Psoas muscle (tissue), 8 donors: ENCODE measurements around the gene WSCD2. TPM values are rescaled to one million over a fixed set of nuclear protein-coding genes. Genes with fewer than 3 reads are reported as not detected.

Experiments
- ATAC-seq, 4 donors: fragments of 200-7000 bp; cut with Tn5 transposase; one replicate each; pipeline ENCODE4 v1.9.1; 2020; ENCODE audit warnings: moderate library complexity in 3 of 4, mild to moderate bottlenecking in 2 of 4
- DNase-seq, 2 donors: peaks; one replicate each; pipeline ENCODE4 v3.0.0-alpha.2; 2020
- H3K27ac ChIP-seq: fragments of 200-600 bp; one replicate; pipeline ENCODE4 v1.8.0; 2022
- H3K27me3 ChIP-seq, 3 donors: fragments of 200-600 bp in 1 of 3; one replicate each; pipeline versions ENCODE4 v1.6.1 to v1.8.0; 2013 to 2022; ENCODE audit warnings: low read length in 2 of 3, mild to moderate bottlenecking in 2 of 3, moderate library complexity in 1 of 3; ENCODE audit not compliant: insufficient read depth in 3 of 3
- H3K36me3 ChIP-seq, 2 donors: fragments of 200-600 bp in 1 of 2; one replicate each; pipeline versions ENCODE4 v1.6.1 to v1.8.0; 2013 to 2022; ENCODE audit warnings: low read depth in 1 of 2, mild to moderate bottlenecking in 1 of 2, moderate library complexity in 1 of 2; ENCODE audit not compliant: insufficient read depth in 1 of 2
- H3K4me1 ChIP-seq: fragments of 200-600 bp; one replicate; pipeline ENCODE4 v1.8.0; 2022
- H3K4me3 ChIP-seq: fragments of 200-600 bp; one replicate; pipeline ENCODE4 v1.8.0; 2022; ENCODE audit warnings: mild to moderate bottlenecking
- H3K9me3 ChIP-seq: fragments of 200-600 bp; one replicate; pipeline ENCODE4 v1.8.0; 2022
- CTCF ChIP-seq: fragments of 200-600 bp; IDR thresholded peaks from one replicate; pipeline ENCODE4 v1.8.0; 2022; ENCODE audit warnings: antibody characterized with exemption
- WGBS, 3 donors: extraction: QIAGEN DNeasy Blood & Tissue Kit; methylation state at CpG; one replicate each; pipeline versions ENCODE4 v1.1.6 to v1.1.7; 2013; 5-methylcytosine and 5-hydroxymethylcytosine counted together
- intact Hi-C, 2 donors: fragments of 100-400 bp; cut with DNase I; formaldehyde crosslinking; loops; one replicate each; pipeline versions ENCODE4 v1.11.0 to v1.14.2; 2022
- polyA plus RNA-seq, 3 donors: library from polyadenylated mRNA; stranded (reverse); fragments of 200-250 nt; gene quantifications; one replicate each; pipeline ENCODE4 v1.2.3, GENCODE V29; 2013
- total RNA-seq, 4 donors: library from RNA; stranded (reverse); fragmentation: NEBNext Ultra II Directional in 2 of 4; extraction: Animal tissue kit (Norgen Biotek cat#: 25700) in 2 of 4; gene quantifications; one replicate each; pipeline versions ENCODE4 v1.2.1 to v1.2.4, GENCODE V29; 2021 to 2023
- donor health status: healthy with polysubstance abuse.
- donor health status: DM: no; HTN: no; CAD: no; lungs with moderate emphysema.
- donor health status: Bipolar disorder and iron deficiency.
- donor health status: healthy.
- donor health status: DM: yes; HTN: yes; CAD: no.
- donor health status: DM: no; HTN: no; CAD: no.
- donor health status: DM: no; HTN: no; CAD: no.
- donor health status: DM: yes; HTN: yes; CAD: no.

The WSCD2 gene
- total and polyA plus RNA-seq, 7 donors: 0.01 to 0.21 TPM; not detected in 5

GRCh38 chr12:108126212-108126611 lies 2.9 kb upstream of the WSCD2 start:
- WGBS, 3 donors: 66 to 83% (median 83%) methylated on average over 1 of the region's 1 CpG
- TF ChIP-seq CTCF: no peak
- Histone ChIP-seq H3K9me3 (no peaks in the 10 kb centered on the region), H3K36me3 (no peaks in the 10 kb centered on the region), H3K27ac (no peak overlapping the region), H3K4me1 (no peaks in the 10 kb centered on the region), H3K4me3 (no peak overlapping the region), H3K27me3 (peaks cover 0 to 38% (median 17%) of the 10 kb centered on the region in 3 donors)
- ATAC-seq: no peak
- DNase-seq: no peak
- intact Hi-C loops: no loop called here

GRCh38 chr12:108126990-108127501 lies 2.0 kb upstream of the WSCD2 start:
- Histone ChIP-seq H3K27me3 (peaks cover 0 to 41% (median 19%) of the 10 kb centered on the region in 3 donors), H3K36me3 (no peaks in the 10 kb centered on the region), H3K4me3 (no peak overlapping the region), H3K27ac (no peak overlapping the region), H3K4me1 (no peaks in the 10 kb centered on the region), H3K9me3 (no peaks in the 10 kb centered on the region)
- WGBS, 3 donors: 42 to 57% (median 51%) methylated on average over 10 of the region's 10 CpGs
- ATAC-seq (peak in 1 of 4 donors; percentile 43), DNase-seq (no peak)
- no peak for TF ChIP-seq CTCF
- intact Hi-C loops: no loop called here

GRCh38 chr12:108127654-108128053 lies 1.4 kb upstream of the WSCD2 start:
- no peak for ATAC-seq
- intact Hi-C loops: no loop called here
- H3K9me3 ChIP-seq: no peaks in the 10 kb centered on the region
- WGBS, 3 donors: 32 to 48% (median 41%) methylated on average over 3 of the region's 3 CpGs
- H3K27me3 ChIP-seq: peaks cover 0 to 47% (median 19%) of the 10 kb centered on the region in 3 donors
- no peak for DNase-seq
- H3K36me3 ChIP-seq: no peaks in the 10 kb centered on the region
- no peak overlapping the region for H3K27ac ChIP-seq
- TF ChIP-seq CTCF: no peak
- H3K4me3 ChIP-seq: no peak overlapping the region
- H3K4me1 ChIP-seq: no peaks in the 10 kb centered on the region

- intact Hi-C loops: no loop called here
- TF ChIP-seq CTCF: no peak
- peaks cover 0 to 51% (median 19%) of the 10 kb centered on the region in 3 donors for H3K27me3 ChIP-seq
- no peak for DNase-seq
- no peaks in the 10 kb centered on the region for H3K4me1 ChIP-seq
- H3K27ac ChIP-seq: no peak overlapping the region
- 74 to 75% (median 74%) methylated on average over 10 of the region's 10 CpGs for WGBS, 3 donors
- peak overlapping the region; percentile 46 for H3K4me3 ChIP-seq
- ATAC-seq: no peak
- no peaks in the 10 kb centered on the region for H3K36me3 ChIP-seq
- no peaks in the 10 kb centered on the region for H3K9me3 ChIP-seq
Observed at GRCh38 chr12:108128221-108129016, 669 bp upstream of the WSCD2 start.
